Effector CD4-positive, alpha-beta T cell (primary cell): ENCODE results near the gene AKT1.

Experiments
- DNase-seq: peaks from one replicate; pipeline ENCODE4 v3.0.0-alpha.2; 2020

The AKT1 gene

GRCh38 chr14:104784846-104785707 lies 10.5 kb downstream of the AKT1 start:
- no peak for DNase-seq

GRCh38 chr14:104784218-104784568 lies 11.4 kb downstream of the AKT1 start:
- DNase-seq, result no peak

- no peak for DNase-seq
These were observed 11.9 kb downstream of the AKT1 start for GRCh38 chr14:104783484-104784217.

DNA sequence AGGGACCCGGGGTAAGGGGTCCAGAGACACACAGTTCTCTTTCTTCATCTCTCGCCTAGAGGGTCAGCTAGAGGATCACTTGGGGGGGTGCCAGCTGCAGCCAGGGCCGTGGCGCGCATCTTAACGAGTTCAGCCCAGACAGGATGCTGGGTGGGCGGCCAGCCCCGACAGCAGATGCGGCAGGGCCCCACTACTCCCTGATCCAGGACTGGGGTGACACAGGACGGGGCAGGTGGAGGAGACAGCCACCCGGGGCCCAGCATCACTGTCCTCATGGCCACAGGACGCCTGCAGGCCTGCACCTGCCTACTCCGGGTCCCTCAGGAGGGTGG lies 12.8 kb downstream of the AKT1 start:
- DNase-seq, result no peak

DNA sequence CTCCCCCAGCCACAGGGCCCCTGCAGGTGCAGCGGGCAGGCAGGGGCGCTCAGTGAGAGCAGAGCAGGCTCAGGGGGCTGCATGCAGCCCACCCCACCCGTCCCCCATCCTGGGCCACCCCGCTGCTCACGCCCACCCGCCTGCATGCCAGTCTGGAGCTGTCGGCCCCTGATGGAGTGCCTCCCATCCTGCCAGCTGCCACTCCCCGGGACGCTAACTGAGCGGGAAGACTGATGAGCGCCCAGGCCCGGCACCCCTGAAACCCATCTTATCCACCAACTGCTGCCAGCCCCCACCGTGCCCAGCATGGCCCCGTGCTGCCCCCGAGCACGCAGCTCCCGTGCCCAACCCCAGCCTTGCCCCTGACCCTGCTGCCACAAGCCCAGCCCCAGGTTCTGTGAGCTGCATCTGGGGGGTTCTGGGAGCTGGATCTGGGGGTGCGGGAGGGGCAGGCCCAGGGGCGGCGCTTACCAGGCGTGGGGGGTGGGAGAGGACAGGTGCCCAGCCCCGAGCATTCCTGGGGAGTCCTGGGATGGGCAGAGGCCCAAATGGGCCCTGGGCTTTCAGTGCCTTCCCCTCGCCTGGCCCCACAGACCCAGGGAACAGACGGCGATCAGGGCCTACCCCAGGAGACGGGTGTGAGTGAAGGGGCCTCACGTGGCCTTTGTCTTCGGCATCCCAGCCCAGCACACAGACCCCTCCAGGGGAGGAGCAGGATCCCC lies 13.3 kb downstream of the AKT1 start:
- DNase-seq, result no peak

GRCh38 chr14:104781271-104782077 lies 14.1 kb downstream of the AKT1 start:
- no peak for DNase-seq

DNA sequence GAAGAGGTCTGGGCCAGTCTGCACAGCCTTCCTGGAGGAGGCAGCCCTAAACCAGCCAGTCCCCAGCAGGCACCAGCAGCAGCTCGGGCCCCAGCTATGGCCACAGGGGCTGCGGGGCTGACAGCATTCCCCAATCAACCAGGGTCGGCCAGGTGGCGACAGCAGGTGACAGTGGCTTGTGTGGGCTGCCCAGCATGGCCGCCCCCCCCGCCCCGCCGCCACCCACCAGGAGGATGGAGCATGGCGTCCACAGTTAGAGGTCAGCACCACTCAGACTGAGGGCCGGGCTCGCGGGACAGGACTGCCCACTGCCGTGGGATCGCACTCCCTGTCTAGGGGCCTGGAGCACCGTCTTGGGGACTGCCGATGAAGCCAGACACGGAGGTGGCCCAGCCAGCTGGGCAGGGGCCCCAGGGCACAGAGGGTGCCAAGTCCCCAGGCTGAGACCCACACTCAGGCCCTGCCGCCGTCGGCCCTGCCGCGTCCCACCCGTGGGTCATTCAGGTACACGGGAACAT lies 15.0 kb downstream of the AKT1 start:
- DNase-seq, result no peak

- DNase-seq, result no peak
These were observed 15.6 kb downstream of the AKT1 start for GRCh38 chr14:104779776-104780512.

DNA sequence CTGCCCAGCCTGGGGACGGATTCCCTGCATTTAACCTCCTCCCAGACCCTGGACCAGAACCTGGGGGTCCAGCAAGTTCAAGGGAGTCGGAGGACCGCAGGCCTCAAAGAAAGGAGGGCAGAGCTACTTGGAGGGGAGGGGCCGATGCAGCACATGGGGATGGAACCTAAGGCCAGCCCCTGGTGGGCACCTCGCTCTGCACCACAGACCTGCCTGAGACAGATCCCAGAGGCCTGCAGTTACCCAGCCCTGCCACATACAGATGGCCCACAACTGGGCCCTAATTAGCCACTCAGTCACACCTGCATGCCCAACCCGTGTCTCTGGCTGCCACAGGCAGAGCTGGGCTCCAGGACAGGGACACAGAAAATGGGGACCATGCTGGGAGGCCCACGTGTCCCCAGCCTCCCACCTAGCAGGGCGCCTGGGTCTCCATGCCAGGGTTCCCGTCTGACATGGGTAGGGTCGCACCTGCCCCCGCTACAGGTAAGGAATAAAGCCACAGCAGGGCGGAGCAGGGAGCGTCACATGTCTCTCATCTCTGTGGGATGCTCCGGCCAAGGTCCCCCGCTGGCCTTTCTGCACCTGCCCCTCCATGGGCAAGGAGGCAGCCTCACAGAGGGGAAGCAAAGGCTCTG lies 16.7 kb downstream of the AKT1 start:
- no peak for DNase-seq

GRCh38 chr14:104777808-104778249 lies 17.7 kb downstream of the AKT1 start:
- DNase-seq, result no peak

DNA sequence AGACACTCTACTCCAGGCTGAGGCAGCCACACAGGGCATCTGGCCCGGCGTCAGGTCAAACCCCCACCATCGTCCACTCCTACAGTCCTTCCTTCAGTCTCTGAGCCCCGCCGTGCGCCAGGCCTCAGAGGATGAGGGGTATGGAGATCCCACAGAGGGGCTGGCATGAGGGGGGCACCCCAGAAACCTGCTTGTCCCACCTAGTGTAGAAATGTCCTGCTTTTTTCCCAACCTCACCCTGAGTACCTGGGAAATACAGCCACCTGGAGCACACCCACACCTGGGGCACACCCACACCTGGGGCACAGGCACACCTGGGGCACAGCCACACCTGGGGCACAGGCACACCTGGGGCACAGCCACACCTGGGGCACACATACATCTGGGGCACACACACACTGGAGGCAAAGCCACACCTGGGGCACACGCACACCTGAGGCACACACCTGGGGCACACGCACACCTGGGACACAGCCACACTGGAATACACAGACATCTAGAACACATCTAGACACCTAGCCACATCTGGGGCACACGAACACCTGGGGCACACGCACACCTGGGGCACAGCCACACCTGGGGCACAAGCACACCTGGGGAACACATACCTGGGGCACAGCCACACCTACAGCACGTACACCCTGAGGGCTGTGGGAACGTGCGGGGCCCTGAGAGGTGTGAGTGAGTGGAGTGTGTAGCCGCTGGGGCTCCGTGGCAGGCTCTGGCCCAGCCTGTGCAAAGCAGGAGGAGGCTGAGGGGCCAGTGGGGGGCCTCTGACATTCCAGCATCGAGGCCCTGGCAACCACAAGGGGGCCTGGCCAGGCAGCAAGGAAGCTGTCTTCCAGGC lies 18.4 kb downstream of the AKT1 start:
- no peak for DNase-seq

GRCh38 chr14:104776481-104776880 lies 19.1 kb downstream of the AKT1 start:
- no peak for DNase-seq

DNA sequence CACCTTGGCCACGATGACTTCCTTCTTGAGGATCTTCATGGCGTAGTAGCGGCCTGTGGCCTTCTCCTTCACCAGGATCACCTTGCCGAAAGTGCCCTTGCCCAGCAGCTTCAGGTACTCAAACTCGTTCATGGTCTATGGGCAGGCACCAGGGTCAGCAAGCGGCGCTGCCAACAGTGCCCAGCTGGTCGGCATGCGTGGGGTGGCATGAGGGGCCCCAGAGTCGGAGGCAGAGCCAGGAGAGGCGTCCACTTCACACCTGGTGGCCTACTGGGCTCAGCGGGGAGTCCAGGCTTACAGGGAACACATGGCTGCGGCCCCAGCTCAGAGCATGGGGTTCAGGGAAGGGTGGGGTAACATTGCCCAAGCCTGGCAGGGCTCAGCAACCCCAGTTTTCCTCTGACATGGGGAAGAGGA lies 20.5 kb downstream of the AKT1 start:
- DNase-seq, result no peak

- DNase-seq, result no peak
These were observed 21.0 kb downstream of the AKT1 start for GRCh38 chr14:104774453-104775072.

- no peak for DNase-seq
These were observed 21.8 kb downstream of the AKT1 start for GRCh38 chr14:104773505-104774452.

GRCh38 chr14:104772707-104773504 lies 22.6 kb downstream of the AKT1 start:
- DNase-seq, result no peak

DNA sequence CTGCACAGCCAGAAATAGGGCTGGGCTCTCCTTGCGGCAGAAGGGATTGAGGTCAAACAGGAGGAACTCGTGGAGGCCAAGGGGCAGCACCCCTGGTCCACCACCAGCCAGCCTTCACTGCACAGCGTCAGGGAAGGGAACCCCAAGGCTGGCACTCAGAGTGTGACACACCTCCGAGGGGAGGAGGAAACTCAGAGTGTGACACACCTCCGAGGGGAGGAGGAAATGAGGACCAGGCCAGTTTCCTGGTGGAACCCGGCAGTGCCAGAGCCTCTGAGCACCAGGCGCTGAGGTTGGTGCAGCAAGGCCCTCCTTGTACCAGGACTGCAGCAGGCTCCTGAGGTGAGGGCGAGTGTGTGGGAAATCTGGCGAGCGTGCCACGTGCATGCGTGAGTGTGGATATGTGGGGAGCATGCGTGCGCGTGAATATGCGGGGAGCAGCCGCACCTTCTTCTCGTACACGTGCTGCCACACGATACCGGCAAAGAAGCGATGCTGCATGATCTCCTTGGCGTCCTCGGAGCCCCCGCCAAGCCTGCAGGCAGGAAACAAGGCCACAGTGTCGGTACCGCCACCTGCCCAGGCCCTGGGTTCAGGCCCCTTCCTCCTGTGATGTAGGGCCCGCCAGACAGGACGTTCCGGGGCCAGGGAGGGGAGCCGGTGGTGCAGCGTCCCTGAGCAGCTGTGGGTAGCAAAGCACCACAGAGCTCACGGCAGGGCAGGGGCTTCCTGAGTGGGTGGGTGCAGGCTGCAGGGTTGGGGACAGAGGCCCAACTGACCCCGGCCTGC lies 23.4 kb downstream of the AKT1 start:
- DNase-seq, result no peak
